Subcutaneous adipose tissue (tissue), 4 donors: ENCODE measurements around the gene NSUN2. TPM values are rescaled to one million over a fixed set of nuclear protein-coding genes. Genes with fewer than 3 reads are reported as not detected.

Experiments used
- CTCF ChIP-seq: fragments of 450-650 bp; IDR thresholded peaks from one replicate; pipeline ENCODE4 v1.5.1; 2016; ENCODE audit warnings: low read depth, mild to moderate bottlenecking, control low read depth, antibody characterized with exemption, moderate library complexity
- total RNA-seq, 4 donors: library from RNA; depleted of rRNA; stranded (reverse); fragments of >200 nt; gene quantifications; one replicate each; pipeline ENCODE4 v1.1.0, GENCODE V29; 2016

Gene NSUN2
- total RNA-seq = 10 to 100 TPM; 37.7 to 51.6 (median 42.1) TPM

- TF ChIP-seq CTCF = no peak
Observed at GRCh38 chr5:6632888-6633468, at the start of gene NSUN2, which contains the start of gene SRD5A1. TSS of gene NSUN2 (minus strand) at chr5:6633044. CDS start at chr5:6632979, 65 bp downstream. TSS of gene SRD5A1 (plus strand) at chr5:6633440. CDS start at chr5:6633577, 137 bp downstream.

- no peak for TF ChIP-seq CTCF
Observed at GRCh38 chr5:6682239-6682638, 49.4 kb upstream of the NSUN2 start.

GRCh38 chr5:6681682-6682081 lies 48.8 kb upstream of the NSUN2 start:
- no peak for TF ChIP-seq CTCF

- TF ChIP-seq CTCF = no peak
Observed at GRCh38 chr5:6680922-6681321, 48.1 kb upstream of the NSUN2 start.

GRCh38 chr5:6678385-6678784 lies 45.5 kb upstream of the NSUN2 start:
- TF ChIP-seq CTCF = no peak

GRCh38 chr5:6676702-6677101 lies 43.9 kb upstream of the NSUN2 start:
- TF ChIP-seq CTCF = no peak

- TF ChIP-seq CTCF = no peak
Observed at GRCh38 chr5:6675784-6676491, 43.1 kb upstream of the NSUN2 start.
